Activated CD4-positive, alpha-beta T cell treated with anti-CD3 and anti-CD28 coated beads, Interleukin-2, amount 10 ng/mL, durations not matched to agents 24 days and 14 days (primary cell): ENCODE data around the gene PDGFRB. TPM values are rescaled to one million over a fixed set of nuclear protein-coding genes. Genes with fewer than 3 reads are reported as not detected.
A peak's percentile ranks its signal among the peaks of the same experiment; 100 is the strongest.

Source experiments
- DNase-seq: peaks from one replicate; pipeline ENCODE4 v3.0.0; 2022
- H3K27ac Mint-ChIP-seq: one replicate; pipeline ENCODE4 v1.8.0; 2022; ENCODE audit warnings: mild to moderate bottlenecking, mixed read lengths
- H3K27me3 Mint-ChIP-seq: one replicate; pipeline ENCODE4 v1.8.0; 2022; ENCODE audit warnings: mixed read lengths
- H3K36me3 Mint-ChIP-seq: one replicate; pipeline ENCODE4 v1.8.0; 2022; ENCODE audit warnings: low read depth, mild to moderate bottlenecking, mixed read lengths
- H3K4me1 Mint-ChIP-seq: one replicate; pipeline ENCODE4 v1.8.0; 2021; ENCODE audit warnings: mixed read lengths
- H3K4me3 Mint-ChIP-seq: one replicate; pipeline ENCODE4 v1.8.0; 2022; ENCODE audit warnings: mild to moderate bottlenecking, moderate library complexity, mixed read lengths
- H3K9me3 Mint-ChIP-seq: one replicate; pipeline ENCODE4 v1.8.0; 2021; ENCODE audit warnings: mixed read lengths
- intact Hi-C: fragments of 100-400 bp; cut with micrococcal nuclease; formaldehyde crosslinking; loops from one replicate; pipeline ENCODE4 v1.15.1; 2023
- total RNA-seq: library from RNA; stranded (reverse); gene quantifications from 2 replicates; pipeline ENCODE4 v1.2.3, GENCODE V29; 2022

The PDGFRB gene
- total RNA-seq, 1 donor from 2014 or later = 1.5 TPM

DNA sequence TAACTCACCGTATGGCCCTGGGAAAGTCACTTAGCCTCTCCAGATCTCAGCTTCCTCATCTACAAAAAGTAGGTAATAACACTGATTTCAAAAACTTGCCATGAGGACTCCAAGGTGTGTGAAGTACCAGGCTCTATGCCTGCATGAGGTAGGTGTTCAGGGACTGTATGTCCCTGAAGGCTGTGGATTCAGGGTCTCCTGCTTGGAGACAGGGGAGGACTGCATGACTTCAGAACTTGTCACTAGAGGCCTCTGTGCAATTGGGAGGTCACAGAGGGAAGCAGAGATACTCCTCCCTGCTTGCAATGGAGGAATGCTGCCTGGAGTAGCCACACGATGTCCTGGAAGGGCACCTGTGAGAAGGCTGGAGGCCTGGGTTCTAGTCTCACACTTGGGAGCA is 2.2 kb downstream of the PDGFRB start:
- Mint-ChIP-seq H3K4me3 (no peak overlapping the region), H3K27me3 (peaks cover 31% of the 10 kb centered on the region), H3K36me3 (peaks cover 1% of the 10 kb centered on the region), H3K4me1 (peaks cover 28% of the 10 kb centered on the region), H3K9me3 (no peaks in the 10 kb centered on the region), H3K27ac (no peak overlapping the region)
- DNase-seq = no peak
- intact Hi-C loops = no loop called here

DNA sequence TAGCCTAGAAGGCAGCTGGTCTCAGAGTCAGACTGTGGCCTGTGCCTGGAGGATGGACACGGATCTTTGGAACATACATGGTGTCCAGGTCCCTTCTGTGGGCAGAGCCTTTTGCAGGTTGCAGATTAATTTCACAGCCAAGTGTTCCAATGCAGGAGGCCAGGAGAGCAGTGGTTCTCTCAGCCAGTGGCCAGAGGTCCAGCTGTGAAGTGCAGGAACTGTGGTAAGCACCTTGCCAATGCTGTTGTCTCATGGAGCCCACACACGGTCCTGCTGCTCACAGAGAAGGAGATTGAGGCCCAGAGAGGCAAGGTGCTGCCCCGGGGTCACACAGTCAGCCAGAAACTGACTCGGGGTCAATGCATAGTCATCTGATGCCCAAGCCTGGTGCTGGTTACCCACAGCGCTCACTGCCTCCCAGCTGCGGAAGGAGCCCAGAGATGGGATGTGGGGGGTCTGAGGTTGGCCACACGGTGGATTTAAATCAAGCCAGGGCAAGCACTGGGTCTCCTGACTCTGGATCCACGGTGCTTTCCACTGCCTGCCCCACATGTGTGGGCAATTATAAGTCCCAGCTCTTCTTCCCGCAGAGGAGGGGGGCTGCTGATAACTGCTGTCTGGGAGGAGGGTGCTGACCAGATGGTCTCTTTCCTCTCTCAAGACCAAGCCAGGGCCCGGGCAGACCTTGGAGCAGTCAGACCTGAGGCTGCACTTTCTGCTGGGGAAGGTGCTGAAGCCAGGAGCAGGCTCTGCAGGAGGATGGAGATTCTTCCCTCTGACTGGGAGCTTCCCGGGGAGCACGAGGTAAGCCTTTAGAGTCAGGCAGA is 2.8 kb downstream of the PDGFRB start:
- Mint-ChIP-seq H3K4me1 (peaks cover 30% of the 10 kb centered on the region), H3K4me3 (no peak overlapping the region), H3K9me3 (no peaks in the 10 kb centered on the region), H3K27me3 (peaks cover 31% of the 10 kb centered on the region), H3K27ac (no peak overlapping the region), H3K36me3 (peaks cover 1% of the 10 kb centered on the region)
- DNase-seq = no peak
- intact Hi-C loops = no loop called here

DNA sequence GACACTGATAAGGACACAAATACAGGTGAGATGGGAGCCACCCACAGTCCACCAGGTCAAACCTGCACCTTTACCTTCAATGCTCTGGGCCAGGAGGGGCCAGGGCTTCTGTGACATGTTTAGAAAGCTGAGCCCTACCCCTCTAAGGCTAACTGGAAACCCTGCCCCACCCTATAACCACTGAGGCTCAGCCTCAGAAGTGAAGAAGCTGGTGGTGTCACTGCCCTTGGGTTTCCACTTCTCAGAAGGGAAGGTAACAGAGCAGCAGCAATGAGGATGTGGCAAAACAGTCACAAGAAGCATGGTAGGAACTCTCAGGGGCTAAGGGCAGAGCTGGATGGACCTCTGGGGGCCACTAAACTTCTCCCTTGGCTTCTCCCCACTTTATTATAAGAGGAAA is 6.0 kb downstream of the PDGFRB start:
- H3K9me3 Mint-ChIP-seq = no peaks in the 10 kb centered on the region
- H3K4me3 Mint-ChIP-seq = peak overlapping the region; percentile 42
- peak; percentile 80 for DNase-seq
- H3K27me3 Mint-ChIP-seq = peaks cover 7% of the 10 kb centered on the region
- H3K36me3 Mint-ChIP-seq = no peaks in the 10 kb centered on the region
- intact Hi-C loops = no loop called here
- H3K4me1 Mint-ChIP-seq = peaks cover 28% of the 10 kb centered on the region
- peak overlapping the region; percentile 82 for H3K27ac Mint-ChIP-seq

DNA sequence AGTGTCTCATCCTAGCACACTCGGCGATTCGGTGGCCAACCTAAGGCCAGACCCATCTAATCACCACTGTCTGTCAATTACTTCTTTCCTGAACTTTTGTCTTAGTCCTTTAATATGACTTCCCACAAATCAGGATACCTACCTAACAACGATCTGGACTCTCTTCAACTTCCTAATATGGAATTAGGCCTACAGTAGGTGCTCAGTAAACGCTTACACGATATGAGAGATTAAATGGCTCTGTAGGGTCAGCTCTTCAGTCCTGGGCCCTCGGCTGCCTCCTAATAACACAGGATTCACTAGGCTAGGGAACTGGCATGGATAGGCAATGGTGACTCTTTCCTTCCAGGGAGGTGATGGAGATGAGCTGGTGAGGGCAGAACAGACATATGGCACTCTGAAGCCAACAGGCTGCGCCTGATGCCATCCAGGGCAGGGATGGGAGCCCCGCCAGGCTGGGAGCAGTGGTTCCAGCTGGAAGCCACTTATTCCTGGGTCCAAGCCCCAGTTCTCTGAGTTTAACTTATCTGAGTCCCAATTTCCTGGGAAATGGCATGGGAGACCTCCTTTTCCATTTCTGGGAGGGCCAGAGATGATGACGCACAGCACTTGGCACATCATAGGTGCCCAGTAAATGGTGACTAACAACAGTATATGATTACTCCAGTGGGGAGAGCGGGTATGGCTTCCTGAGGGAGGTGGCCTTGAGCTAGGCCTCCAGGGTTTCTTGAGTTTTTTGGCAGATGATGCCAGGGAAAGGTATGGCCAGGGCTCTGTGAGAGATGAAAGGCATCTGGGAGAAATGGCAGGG is 7.3 kb downstream of the PDGFRB start:
- Mint-ChIP-seq H3K4me1 (peaks cover 28% of the 10 kb centered on the region), H3K9me3 (no peaks in the 10 kb centered on the region), H3K27me3 (no peaks in the 10 kb centered on the region), H3K27ac (peak overlapping the region; percentile 68), H3K4me3 (peak overlapping the region; percentile 34), H3K36me3 (no peaks in the 10 kb centered on the region)
- DNase-seq = no peak
- intact Hi-C loops = no loop called here

DNA sequence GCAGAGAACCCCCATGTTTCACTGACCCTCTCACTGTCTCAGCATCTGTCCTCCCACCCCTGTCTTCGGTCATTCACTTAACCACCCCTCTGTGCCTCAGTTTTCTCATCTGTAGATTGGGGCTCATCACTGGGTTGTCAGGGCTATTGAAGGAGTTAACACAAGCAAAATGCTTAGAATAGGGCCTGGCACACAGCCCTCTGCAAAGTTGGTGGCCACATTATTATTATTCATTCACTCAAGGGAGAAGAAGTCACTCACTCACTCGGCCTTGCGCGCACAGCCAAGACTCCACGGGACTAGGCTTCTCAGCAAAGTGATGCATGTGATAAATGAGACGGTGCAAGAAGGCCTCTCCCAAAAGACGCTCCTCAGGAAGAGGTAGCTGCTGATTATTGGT is 8.0 kb downstream of the PDGFRB start:
- no peaks in the 10 kb centered on the region for H3K27me3 Mint-ChIP-seq
- no peak overlapping the region for H3K27ac Mint-ChIP-seq
- H3K4me3 Mint-ChIP-seq = no peak overlapping the region
- H3K36me3 Mint-ChIP-seq = no peaks in the 10 kb centered on the region
- intact Hi-C loops = no loop called here
- DNase-seq = no peak
- peaks cover 32% of the 10 kb centered on the region for H3K4me1 Mint-ChIP-seq
- H3K9me3 Mint-ChIP-seq = no peaks in the 10 kb centered on the region

DNA sequence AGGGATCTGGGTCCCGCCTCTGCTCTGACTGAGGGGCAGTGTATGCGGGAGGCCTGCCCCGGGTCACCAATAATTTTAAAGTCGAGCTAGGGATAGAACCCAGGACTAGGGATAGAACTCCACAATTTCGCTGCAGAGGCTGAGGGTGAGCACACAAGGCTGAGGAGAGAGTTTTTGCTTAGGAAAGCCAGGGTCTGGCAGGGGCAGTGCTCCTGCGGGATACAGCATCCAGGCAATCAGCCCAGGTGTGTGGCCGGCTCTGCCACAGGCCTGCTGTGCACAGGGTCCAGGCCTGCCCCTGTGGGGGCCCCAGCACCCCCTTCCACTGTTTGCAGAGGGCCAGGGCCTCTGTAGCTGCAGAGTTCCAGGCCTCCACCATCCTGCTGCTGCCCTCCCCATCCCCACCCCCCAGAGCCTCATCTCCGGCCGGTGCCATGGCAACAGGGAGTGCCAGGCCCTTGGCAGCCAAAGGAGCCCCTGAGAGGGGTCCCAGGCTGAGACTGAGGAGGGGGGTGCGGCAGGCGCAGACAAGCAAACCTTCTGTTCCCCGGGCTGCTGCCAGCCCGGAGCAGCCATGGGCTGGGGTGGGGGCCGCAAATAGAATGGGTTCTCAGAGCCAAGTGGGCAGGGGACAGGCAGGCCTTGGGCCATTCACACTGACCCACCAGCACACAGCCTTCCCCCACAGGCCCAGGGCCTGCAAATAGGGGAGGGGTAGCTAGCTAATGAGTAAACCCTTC is 8.6 kb downstream of the PDGFRB start:
- intact Hi-C loops = no loop called here
- DNase-seq = no peak
- H3K36me3 Mint-ChIP-seq = no peaks in the 10 kb centered on the region
- H3K4me1 Mint-ChIP-seq = peaks cover 32% of the 10 kb centered on the region
- H3K27ac Mint-ChIP-seq = no peak overlapping the region
- H3K9me3 Mint-ChIP-seq = no peaks in the 10 kb centered on the region
- H3K27me3 Mint-ChIP-seq = no peaks in the 10 kb centered on the region
- no peak overlapping the region for H3K4me3 Mint-ChIP-seq

DNA sequence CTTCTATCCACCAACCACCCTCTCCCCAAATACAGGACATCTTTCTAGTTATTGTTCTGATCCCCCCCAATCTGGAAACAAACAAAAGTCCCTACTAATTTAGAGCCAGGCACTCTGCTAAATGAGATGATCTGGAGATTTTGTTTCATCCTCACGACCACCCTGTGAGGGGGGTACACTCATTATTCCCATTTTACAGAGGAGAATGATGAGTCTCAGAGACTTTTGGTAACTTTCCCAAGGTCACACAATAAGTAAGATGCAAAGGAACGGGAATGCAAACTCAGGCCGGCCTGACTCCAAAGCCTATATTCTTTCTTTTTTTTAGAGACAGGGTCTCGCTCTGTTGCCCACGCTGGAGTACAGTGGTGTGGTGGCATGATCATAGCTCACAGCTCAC is 9.4 kb downstream of the PDGFRB start:
- no peaks in the 10 kb centered on the region for H3K36me3 Mint-ChIP-seq
- H3K4me3 Mint-ChIP-seq = no peak overlapping the region
- no peaks in the 10 kb centered on the region for H3K27me3 Mint-ChIP-seq
- intact Hi-C loops = no loop called here
- DNase-seq = no peak
- peaks cover 32% of the 10 kb centered on the region for H3K4me1 Mint-ChIP-seq
- H3K27ac Mint-ChIP-seq = no peak overlapping the region
- H3K9me3 Mint-ChIP-seq = no peaks in the 10 kb centered on the region

DNA sequence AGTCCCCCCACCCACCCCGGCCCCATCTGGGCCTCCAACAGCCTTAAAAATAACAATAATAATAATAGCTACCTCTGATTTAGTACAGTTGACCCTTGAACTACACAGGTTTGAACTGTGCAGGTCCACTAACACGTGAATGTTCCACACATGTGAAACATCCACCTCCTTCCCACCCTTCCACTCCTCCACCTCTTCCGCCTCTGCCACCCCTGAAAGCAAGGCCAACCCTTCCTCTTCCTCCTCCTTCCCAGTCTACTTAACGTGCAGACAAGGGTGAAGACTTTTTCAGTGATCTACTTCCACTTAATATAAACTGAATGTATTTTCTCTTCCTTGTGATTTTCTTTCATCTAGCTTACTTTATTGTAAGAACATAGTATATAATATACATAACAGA is 10.8 kb downstream of the PDGFRB start:
- intact Hi-C loops = no loop called here
- Mint-ChIP-seq H3K4me1 (peaks cover 28% of the 10 kb centered on the region), H3K36me3 (no peaks in the 10 kb centered on the region), H3K27ac (no peak overlapping the region), H3K27me3 (no peaks in the 10 kb centered on the region), H3K4me3 (no peak overlapping the region), H3K9me3 (no peaks in the 10 kb centered on the region)
- DNase-seq = no peak

DNA sequence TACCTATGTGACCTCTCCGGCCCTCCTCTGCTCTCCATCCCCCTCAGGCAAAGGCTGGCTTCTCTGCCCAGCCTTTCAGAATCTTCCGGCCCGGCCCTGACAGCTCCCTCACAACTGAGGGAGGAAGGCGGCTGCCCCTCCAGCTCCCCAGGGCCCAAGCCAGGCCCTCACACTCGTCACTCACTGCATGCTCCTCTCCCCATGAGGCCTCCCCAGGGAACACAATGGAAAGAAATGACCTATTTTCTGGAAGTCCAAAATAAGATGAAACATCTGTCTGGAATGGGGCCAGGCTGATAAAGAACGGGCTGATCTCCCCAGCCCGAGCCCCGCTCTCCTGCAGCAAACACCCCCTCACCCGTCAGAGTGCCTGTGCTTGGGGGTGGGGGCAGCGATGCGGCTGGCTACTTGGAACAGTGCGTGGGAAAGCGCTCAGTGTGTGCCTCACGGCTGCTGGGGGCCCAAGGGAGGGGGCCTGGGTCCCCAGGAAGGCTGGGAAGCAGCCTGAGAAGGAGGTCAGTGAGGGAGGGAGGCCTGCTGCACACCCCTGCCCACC is 11.3 kb downstream of the PDGFRB start:
- no peaks in the 10 kb centered on the region for H3K9me3 Mint-ChIP-seq
- intact Hi-C loops = no loop called here
- H3K4me1 Mint-ChIP-seq = peaks cover 23% of the 10 kb centered on the region
- no peaks in the 10 kb centered on the region for H3K27me3 Mint-ChIP-seq
- H3K4me3 Mint-ChIP-seq = no peak overlapping the region
- no peak overlapping the region for H3K27ac Mint-ChIP-seq
- no peaks in the 10 kb centered on the region for H3K36me3 Mint-ChIP-seq
- no peak for DNase-seq

DNA sequence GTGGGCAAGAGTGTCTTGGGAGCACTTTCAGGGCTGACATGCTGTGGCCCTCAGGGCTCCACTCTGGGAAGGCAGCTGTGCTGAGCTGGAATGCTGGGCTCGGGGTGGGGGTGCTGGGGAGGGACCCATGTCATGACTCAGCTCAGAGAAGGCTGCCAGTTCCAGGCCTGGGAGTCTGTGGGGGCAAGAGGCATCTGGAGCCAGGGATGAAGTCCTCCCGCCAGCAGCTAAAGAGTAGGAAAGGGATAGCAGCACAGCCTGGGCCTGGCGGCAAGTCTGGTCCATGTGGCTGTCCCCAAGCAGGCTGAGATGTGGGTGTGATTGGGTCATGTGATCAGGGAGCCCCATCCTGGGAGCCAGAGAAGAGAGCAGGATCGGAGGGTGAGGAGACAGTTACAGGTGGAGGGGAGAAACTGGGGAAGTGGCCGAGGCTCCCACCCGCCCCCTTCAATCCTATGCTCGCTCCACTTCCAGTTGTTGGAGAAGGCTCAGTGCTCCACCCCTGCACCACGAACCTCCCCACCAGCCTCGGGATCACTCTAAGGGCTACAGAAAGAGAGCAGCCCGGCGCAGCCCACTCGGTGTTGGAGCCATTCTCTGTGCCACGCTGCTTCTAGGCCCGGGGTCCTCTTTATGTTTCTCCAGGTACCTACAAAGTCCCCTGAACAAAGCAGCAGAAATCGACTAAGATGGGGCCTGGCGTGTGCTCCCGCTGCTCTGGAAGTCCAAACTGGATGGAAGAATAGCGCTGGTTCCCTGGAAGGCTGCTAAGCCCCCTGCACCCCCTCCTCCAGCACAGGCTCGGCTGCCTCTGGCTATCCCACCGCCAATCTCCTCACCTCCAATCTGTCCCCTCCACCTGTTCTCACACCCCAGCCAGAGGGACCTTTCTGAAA is 12.0 kb downstream of the PDGFRB start:
- no peak for DNase-seq
- intact Hi-C loops = no loop called here
- no peak overlapping the region for H3K27ac Mint-ChIP-seq
- no peaks in the 10 kb centered on the region for H3K9me3 Mint-ChIP-seq
- H3K27me3 Mint-ChIP-seq = no peaks in the 10 kb centered on the region
- no peak overlapping the region for H3K4me3 Mint-ChIP-seq
- no peaks in the 10 kb centered on the region for H3K36me3 Mint-ChIP-seq
- peaks cover 16% of the 10 kb centered on the region for H3K4me1 Mint-ChIP-seq

DNA sequence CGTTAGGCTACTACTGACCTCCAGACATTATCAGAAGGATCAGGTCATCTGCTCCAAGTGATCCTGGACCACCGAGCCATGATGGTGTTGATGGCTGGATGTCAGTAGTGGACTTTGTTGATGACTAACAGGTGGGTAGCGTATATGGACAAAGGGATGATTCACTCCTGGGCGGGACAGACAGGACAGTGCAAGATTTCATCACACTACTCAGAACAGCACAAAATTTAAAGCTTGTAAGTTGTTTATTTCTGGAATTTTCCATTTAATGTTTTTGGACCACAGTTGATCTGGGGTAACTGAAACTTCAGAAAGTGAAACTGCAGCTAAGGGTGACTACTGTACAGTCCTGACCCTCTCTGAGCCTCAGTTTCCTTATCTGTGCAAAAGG is 12.7 kb downstream of the PDGFRB start:
- H3K27ac Mint-ChIP-seq = no peak overlapping the region

DNA sequence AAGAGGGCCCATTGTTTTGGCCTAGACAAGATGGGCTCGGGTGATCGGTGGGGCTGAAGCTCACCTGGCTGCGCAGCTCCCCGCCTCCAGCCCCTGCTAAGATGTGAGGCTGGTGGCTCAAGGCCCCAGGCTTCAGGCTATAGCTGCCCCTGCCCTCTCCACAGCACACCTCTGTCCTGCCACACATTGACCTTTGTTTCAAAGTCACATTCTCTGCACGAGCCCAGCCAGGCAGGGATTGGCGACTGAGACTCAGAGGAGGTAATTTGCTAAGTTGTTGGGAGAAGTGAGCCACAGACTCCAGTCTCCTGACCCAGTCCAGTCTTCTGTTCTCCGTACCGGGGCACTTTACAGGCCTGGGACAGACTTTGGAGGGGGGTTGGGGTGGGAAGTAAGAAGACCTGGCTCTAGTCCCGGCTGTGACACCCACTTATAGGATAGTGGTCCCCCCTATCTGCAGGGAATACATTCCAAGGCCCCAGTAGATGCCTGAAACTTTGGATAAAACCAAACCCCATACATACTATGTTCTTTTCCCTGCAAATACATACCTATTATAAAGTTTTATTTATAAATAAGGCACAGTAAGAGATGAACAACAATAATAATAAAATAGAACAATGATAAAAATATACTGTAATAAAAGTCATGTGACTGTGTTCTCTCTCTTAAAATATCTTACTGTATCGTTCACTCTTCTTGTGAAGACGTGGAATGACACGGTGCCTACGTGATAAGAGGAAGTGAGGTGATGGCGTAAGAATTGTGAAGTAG is 13.3 kb downstream of the PDGFRB start:
- Mint-ChIP-seq H3K4me3 (no peak overlapping the region), H3K9me3 (no peaks in the 10 kb centered on the region), H3K36me3 (no peaks in the 10 kb centered on the region), H3K27ac (no peak overlapping the region), H3K4me1 (peaks cover 12% of the 10 kb centered on the region), H3K27me3 (no peaks in the 10 kb centered on the region)
- DNase-seq = no peak
- intact Hi-C loops = no loop called here

More for the DNA sequence above, 12.7 kb downstream of the PDGFRB start:
- no peaks in the 10 kb centered on the region for H3K27me3 Mint-ChIP-seq
- peaks cover 13% of the 10 kb centered on the region for H3K4me1 Mint-ChIP-seq
- intact Hi-C loops = no loop called here
- no peak overlapping the region for H3K4me3 Mint-ChIP-seq
- no peaks in the 10 kb centered on the region for H3K36me3 Mint-ChIP-seq
- no peak for DNase-seq
- no peaks in the 10 kb centered on the region for H3K9me3 Mint-ChIP-seq
